IPS-20b (cell line): ENCODE measurements around the gene GJA4.
"Not testable (repeated sequence)": the region's sequence is repeated elsewhere in the genome, so short reads cannot be mapped to it uniquely, and the experiment has no call there.

Source experiments
- H3K27ac ChIP-seq: one replicate; pipeline ENCODE4 v1.5.1; 2013; ENCODE audit warnings: low read length
- H3K27me3 ChIP-seq: 2 replicates; pipeline ENCODE4 v1.6.1; 2013; ENCODE audit warnings: mild to moderate bottlenecking, low read length, inconsistent platforms; ENCODE audit not compliant: insufficient read depth
- H3K36me3 ChIP-seq: 2 replicates; pipeline ENCODE4 v1.6.1; 2013; ENCODE audit warnings: low read depth, mild to moderate bottlenecking, inconsistent platforms, low read length, moderate library complexity; ENCODE audit not compliant: insufficient read depth
- H3K4me1 ChIP-seq: 2 replicates; pipeline ENCODE4 v1.6.1; 2013; ENCODE audit warnings: mild to moderate bottlenecking, control low read depth, inconsistent platforms, low read length, moderate library complexity; ENCODE audit not compliant: insufficient read depth
- H3K4me3 ChIP-seq: 2 replicates; pipeline ENCODE4 v1.5.1; 2013; ENCODE audit warnings: mild to moderate bottlenecking, low read length, inconsistent platforms
- H3K9ac ChIP-seq: 2 replicates; pipeline ENCODE4 v1.6.1; 2013; ENCODE audit warnings: low read depth, mild to moderate bottlenecking, inconsistent platforms, low read length, moderate library complexity
- H3K9me3 ChIP-seq: 2 replicates; pipeline ENCODE4 v1.6.1; 2013; ENCODE audit warnings: mild to moderate bottlenecking, low read depth, low read length, inconsistent platforms; ENCODE audit not compliant: insufficient read depth

Gene GJA4

DNA sequence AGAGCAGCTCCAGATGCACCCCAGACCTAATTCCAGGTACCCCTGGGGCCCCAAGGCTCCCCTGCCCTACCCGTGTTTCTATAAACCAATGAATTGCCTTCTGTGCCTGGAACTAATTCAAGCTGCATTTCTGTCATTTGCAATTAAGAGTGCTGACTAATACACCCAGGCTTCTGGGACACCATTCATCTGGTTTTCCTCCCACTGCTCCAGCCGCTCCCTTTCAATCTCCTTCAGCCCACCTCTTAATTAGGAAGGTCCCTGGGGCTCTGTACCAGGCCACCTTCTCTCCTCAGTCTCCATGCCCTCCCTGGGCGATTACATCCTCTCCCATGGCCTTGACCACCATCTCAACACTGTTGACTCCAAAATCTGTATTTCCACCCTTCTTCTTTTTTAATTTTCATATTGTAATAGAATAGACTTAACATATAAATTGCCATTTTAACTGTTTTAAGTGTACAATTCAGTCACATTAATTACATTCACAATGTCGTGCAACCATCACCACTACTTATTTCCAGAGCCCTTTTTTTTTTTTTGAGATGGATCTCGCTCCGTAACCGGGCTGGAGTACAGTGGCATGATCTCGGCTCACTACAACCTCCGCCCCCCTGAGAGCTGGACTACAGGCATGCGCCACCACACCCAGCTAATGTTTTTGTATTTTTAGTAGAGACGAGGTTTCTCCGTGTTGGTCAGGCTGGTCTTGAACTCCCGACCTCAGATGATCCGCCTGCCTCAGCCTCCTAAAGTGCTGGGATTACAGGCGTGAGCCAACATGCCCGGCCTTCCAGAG is 21.0 kb upstream of the GJA4 start:
- Histone ChIP-seq H3K9me3 (no peaks in the 10 kb centered on the region), H3K9ac (no peak overlapping the region), H3K4me3 (no peak overlapping the region), H3K4me1 (no peaks in the 10 kb centered on the region; the same call in 1 of the 2 replicates), H3K27me3 (no peaks in the 10 kb centered on the region; the same call in 1 of the 2 replicates), H3K36me3 (no peaks in the 10 kb centered on the region), H3K27ac (no peak overlapping the region)

DNA sequence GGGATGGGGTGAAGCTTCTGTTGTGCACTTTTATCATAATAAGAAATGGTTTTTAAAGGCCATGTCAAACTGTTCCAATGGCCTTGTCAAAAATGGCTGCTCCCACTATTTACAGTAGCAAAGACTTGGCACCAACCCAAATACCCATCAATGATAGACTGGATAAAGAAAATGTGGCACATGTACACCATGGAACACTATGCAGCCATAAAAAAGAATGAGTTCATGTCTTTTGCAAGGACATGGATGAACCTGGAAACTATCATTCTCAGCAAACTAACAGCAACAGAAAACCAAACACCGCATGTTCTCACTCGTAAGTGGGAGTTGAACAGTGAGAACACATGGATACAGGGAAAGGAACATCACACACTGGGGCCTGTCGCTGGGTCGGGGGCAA is 19.7 kb upstream of the GJA4 start:
- not testable (repeated sequence) for H3K27me3 ChIP-seq, H3K9me3 ChIP-seq, H3K36me3 ChIP-seq, H3K4me1 ChIP-seq, H3K9ac ChIP-seq, H3K4me3 ChIP-seq, H3K27ac ChIP-seq

DNA sequence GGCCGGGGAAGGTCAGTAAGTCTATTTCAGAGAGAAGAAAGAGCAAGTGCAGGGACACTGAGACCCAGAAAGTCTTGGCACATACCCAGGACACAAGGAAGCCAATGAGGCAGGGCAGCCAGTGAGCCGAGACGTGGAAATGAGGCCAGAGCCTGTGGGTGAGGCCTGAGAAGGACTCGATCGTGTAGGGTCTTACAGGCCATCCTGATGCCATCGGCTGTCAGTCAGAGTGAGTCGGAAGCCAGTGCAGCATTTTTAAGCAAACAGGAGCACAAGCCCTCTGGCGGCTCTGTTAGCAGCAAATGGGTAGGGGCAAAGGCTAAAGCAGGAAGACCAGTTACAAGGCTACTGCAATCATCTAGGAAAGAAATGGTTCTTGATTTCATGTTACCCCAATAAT is 17.8 kb upstream of the GJA4 start:
- no peaks in the 10 kb centered on the region; the same call in 1 of the 2 replicates for H3K4me1 ChIP-seq
- no peak overlapping the region for H3K27ac ChIP-seq
- peaks cover 10% of the 10 kb centered on the region for H3K27me3 ChIP-seq
- H3K36me3 ChIP-seq: no peaks in the 10 kb centered on the region
- no peak overlapping the region for H3K9ac ChIP-seq
- no peak overlapping the region for H3K4me3 ChIP-seq
- no peaks in the 10 kb centered on the region for H3K9me3 ChIP-seq

DNA sequence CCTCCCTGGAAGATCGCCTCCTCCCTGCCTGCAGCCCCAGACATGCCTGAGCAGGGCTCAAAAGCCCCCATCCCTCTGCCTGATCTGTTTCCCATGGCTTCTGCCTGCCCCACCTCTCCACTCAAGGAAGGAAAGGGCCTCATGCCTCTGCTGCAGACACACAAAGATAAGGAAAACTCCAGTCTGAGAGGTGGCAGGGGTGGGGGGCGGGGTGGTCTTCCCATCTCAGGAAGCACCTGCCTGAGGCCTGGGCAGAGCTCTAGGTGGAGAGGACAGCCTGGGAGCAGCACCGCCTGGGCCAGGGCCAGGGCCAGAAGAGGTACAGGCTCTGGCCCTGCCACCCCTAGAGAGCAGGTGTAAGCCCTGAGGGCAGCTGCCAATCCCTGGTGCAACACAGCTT is 15.9 kb upstream of the GJA4 start:
- Histone ChIP-seq H3K4me1 (peaks cover 4% of the 10 kb centered on the region; the same call in 1 of the 2 replicates), H3K4me3 (no peak overlapping the region), H3K27me3 (peaks cover 30% of the 10 kb centered on the region)

DNA sequence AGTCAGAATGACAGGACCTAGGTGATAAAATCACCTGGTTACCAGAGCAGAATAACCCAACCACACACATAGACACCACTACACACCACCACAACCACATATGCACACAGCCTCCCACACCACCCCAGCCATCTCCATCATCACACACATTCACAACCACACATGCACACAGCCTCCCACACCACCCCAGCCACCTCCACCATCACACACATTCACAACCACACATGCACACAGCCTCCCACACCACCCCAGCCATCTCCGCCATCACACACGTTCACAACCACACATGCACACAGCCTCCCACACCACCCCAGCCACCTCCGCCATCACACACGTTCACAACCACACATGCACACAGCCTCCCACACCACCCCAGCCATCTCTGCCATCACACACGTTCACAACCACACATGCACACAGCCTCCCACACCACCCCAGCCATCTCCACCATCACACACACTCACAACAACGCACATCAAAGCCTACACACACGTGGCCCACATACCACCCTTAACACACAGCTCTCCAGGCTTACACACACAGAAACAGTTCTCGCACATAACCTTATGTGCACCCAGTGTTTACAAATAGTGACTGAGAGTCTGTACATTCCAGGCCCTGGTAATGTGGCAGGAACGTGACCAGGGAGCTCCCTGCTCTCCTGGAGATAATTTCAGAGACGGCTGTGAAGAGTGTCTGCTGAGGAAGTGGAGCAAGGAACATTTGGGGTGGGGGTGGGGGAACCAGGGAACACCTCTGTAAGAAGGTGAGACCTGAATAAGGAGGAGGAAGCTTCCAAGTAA is 15.1 kb upstream of the GJA4 start:
- H3K9me3 ChIP-seq: no peaks in the 10 kb centered on the region
- no peak overlapping the region for H3K4me3 ChIP-seq
- peaks cover 4% of the 10 kb centered on the region; the same call in 1 of the 2 replicates for H3K4me1 ChIP-seq
- H3K27ac ChIP-seq: no peak overlapping the region
- no peak overlapping the region for H3K9ac ChIP-seq
- peaks cover 38% of the 10 kb centered on the region for H3K27me3 ChIP-seq
- H3K36me3 ChIP-seq: no peaks in the 10 kb centered on the region

More for the DNA sequence above, 15.9 kb upstream of the GJA4 start:
- Histone ChIP-seq H3K9me3 (no peaks in the 10 kb centered on the region), H3K27ac (no peak overlapping the region), H3K9ac (no peak overlapping the region), H3K36me3 (no peaks in the 10 kb centered on the region)

DNA sequence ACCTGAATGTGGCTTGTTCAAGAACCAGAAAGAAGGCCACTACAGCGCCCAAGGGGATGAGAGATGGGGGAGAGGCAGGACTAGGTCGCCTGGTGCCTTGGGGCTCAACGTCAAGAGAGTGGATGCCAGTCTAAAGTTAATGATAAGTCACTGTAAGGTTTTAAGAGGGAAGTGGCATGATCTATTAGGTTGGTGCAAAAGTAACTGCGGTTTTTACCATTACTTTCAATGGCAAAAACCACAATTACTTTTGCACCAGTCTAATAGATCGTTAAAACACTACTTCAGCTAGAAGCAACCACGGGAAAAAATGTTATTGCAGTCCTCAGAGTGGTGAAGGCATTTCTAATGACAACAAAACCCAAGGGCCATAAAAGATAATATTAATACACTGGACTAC is 14.4 kb upstream of the GJA4 start:
- H3K9me3 ChIP-seq: no peaks in the 10 kb centered on the region
- no peaks in the 10 kb centered on the region for H3K36me3 ChIP-seq
- H3K27me3 ChIP-seq: peaks cover 44% of the 10 kb centered on the region
- H3K4me1 ChIP-seq: peaks cover 4% of the 10 kb centered on the region; the same call in 1 of the 2 replicates
- no peak overlapping the region for H3K4me3 ChIP-seq
- no peak overlapping the region for H3K27ac ChIP-seq
- H3K9ac ChIP-seq: no peak overlapping the region

DNA sequence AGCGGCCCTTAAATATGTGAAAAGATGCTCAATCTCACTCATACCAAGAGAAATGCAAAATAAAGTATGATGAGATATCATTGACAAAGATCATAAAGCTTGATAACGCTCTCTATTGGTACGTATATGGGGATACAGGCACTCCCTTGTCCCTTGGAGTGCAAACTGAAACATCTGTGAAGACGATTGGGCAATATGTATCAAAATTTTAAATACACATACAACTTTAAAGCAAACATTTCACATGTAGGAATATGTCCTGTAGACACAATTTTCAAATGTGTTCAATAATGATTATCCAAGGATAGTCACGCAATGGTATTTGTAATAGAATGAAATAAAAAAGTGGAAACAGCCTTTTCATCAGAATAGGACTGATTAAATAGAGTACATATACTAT is 13.8 kb upstream of the GJA4 start:
- no peak overlapping the region for H3K27ac ChIP-seq
- peaks cover 47% of the 10 kb centered on the region for H3K27me3 ChIP-seq
- no peaks in the 10 kb centered on the region for H3K36me3 ChIP-seq
- peaks cover 4% of the 10 kb centered on the region; the same call in 1 of the 2 replicates for H3K4me1 ChIP-seq
- H3K4me3 ChIP-seq: no peak overlapping the region
- no peak overlapping the region for H3K9ac ChIP-seq
- no peaks in the 10 kb centered on the region for H3K9me3 ChIP-seq

DNA sequence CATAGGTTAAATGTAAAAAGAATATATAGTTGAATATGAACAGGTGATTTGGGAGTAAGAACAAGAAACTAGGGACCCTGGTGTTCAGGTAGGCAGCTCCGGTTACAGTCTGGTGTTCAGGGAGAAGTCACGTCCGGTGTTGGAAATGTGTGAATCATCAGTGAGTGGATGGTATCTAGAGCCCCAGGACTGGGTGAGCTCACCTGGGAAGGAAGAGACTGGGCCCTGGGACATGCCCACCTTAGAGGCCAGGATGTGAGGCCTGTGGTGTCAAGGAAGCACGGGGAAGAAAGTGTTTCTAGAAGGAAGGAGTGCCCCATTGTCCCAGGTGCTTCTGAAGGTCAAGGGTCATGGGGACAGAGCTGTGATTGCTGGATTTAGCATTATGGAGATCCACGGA is 13.3 kb upstream of the GJA4 start:
- no peaks in the 10 kb centered on the region for H3K36me3 ChIP-seq
- H3K9ac ChIP-seq: no peak overlapping the region
- H3K4me1 ChIP-seq: peaks cover 4% of the 10 kb centered on the region; the same call in 1 of the 2 replicates
- no peak overlapping the region for H3K27ac ChIP-seq
- H3K4me3 ChIP-seq: no peak overlapping the region
- no peaks in the 10 kb centered on the region for H3K9me3 ChIP-seq
- H3K27me3 ChIP-seq: peaks cover 47% of the 10 kb centered on the region

DNA sequence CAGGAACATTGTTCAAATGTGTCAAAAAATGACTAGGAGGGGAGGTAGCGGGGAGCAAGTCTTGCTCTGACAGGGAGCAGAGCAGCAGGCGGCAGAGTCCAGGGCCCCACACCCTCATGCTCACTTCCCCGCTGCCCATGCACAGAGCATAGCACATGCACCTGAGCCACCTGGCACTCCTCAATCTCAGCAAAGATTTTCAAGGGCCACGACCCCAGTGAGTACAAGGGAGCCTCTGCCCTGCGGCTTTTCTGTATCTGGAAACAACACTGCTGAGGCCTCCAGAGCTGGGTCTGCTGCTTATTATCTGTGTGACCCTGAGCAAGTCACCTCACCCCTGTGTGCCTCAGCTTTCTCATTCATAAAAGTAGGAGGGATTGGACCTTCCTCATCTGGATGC is 12.8 kb upstream of the GJA4 start:
- Histone ChIP-seq H3K9me3 (no peaks in the 10 kb centered on the region), H3K27me3 (peaks cover 47% of the 10 kb centered on the region), H3K27ac (no peak overlapping the region), H3K36me3 (no peaks in the 10 kb centered on the region), H3K4me1 (peaks cover 4% of the 10 kb centered on the region; the same call in 1 of the 2 replicates), H3K9ac (no peak overlapping the region), H3K4me3 (no peak overlapping the region)

DNA sequence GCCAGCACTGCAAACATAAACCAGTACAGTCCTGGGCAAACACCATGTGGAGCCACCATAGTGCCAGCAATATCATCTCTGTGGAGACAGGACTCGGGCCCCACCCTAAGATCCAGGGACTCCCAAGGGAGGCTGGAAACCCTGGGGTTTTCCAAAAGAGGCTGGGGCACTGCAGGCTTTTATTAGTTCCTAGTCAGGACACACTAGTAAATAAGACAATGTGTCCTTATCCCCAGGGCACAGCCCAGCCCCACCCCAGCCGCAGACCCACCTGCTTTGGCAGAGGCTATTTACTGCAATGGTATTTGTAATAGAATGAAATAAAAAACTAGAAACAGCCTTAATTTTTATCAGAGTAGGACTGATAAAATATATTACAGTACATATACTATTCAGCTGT is 12.3 kb upstream of the GJA4 start:
- Histone ChIP-seq H3K9me3 (no peaks in the 10 kb centered on the region), H3K4me3 (peak overlapping the region; percentile 76; the same call in 1 of the 2 replicates), H3K27ac (no peak overlapping the region), H3K27me3 (peaks cover 47% of the 10 kb centered on the region), H3K36me3 (no peaks in the 10 kb centered on the region), H3K4me1 (peaks cover 4% of the 10 kb centered on the region; the same call in 1 of the 2 replicates), H3K9ac (no peak overlapping the region)

DNA sequence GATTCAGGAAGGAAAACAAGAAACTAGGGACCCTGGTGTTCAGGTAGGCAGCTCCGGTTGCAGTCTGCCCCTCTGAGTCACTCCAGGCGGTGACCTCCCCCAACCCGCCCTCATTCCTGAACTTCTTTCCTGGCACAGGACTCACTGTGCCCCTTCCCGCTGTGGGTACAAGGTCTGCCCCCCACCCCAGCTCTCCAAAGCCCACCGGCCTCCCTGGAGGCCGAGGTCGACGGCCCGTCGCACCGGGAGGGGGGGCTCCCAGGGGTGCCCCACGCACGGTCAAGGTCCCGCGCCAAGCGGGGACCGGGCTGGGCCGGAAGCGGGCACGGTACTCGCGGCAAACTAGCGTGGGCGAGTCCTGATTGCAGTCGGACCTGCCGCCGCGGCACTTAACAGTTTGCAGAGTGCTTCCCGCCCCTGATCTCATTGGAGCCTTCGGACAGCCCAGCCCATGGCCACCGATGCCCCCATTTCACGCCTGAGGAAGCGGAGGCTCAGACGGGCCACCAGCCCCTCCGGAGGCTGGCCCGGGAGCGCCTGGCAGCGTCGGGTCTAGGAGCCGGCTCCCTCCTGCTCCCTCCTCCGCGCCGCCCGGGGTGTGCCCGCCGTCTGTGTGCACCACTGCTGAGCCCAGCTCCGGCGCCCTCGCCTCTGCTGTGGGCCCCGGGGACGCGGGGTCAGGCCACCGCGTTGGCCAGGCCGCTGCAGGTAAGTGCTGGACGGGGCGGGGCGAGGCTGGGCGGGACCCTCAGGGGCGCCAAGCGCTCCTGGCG is 11.5 kb upstream of the GJA4 start, which contains the start of gene GJB3:
TSS of gene GJB3 (plus strand) at position 144 of the 773 bp plus-strand sequence. CDS start 3,549 bp downstream, outside the sequence.
- no peak within 1 kb of the TSS for H3K27ac ChIP-seq

More for the DNA sequence above, 11.5 kb upstream of the GJA4 start, which contains the start of gene GJB3:
- Histone ChIP-seq H3K9ac (peak within 1 kb of the TSS; percentile 56; the same call in 1 of the 2 replicates), H3K4me1 (peaks cover 4% of the 10 kb centered on the region; the same call in 1 of the 2 replicates), H3K27me3 (peaks cover 47% of the 10 kb centered on the region), H3K36me3 (no peaks in the 10 kb centered on the region), H3K9me3 (no peaks in the 10 kb centered on the region), H3K4me3 (peak within 1 kb of the TSS; percentile 76)
